Measurements from ENCODE around the gene CTNND2. TPM values are rescaled to one million over a fixed set of nuclear protein-coding genes. Genes with fewer than 3 reads are reported as not detected.

Gene CTNND2
- total and polyA plus RNA-seq, 3 donors from 2014 or later: 9.1 to 17.2 (median 11.3) TPM

- WGBS, 2 donors: 58 to 74% methylated on average over 3 of the region's 3 CpGs
- TF ChIP-seq POLR2A (IDR thresholded peaks at IDR 0.05) (no peak), CTCF (IDR thresholded peaks at IDR 0.05) (no peak)
- intact Hi-C loops (cut with DNase I; ENCODE audit: low total_unique reads): no loop called here
- DNase-seq: no peak
- no peak overlapping the region for H3K27ac ChIP-seq
- H3K4me1 ChIP-seq: no peaks in the 10 kb centered on the region
- no peak overlapping the region for H3K4me3 ChIP-seq
- H3K27me3 ChIP-seq: no peaks in the 10 kb centered on the region
- H3K36me3 ChIP-seq (ENCODE audit: low read depth, missing control alignments): no peaks in the 10 kb centered on the region
- no peaks in the 10 kb centered on the region for H3K9me3 ChIP-seq
Measured at GRCh38 chr5:10923310-10923709, 980.9 kb downstream of the CTNND2 start.

Small RNAs within 50 kb of the gene (small RNA-seq; reads per million reads assigned to genes)
- gene RNU6-429P: 0 reads per million in 2 donors
